K562 (cell line): Measurements from ENCODE around the gene NPPC. TPM values are rescaled to one million over a fixed set of nuclear protein-coding genes. Genes with fewer than 3 reads are reported as not detected.

Experiments
- CREB1 ChIP-seq, 2 experiments: sonication (generic) in 1 of 2; formaldehyde crosslinking in 1 of 2; IDR thresholded peaks; 2 replicates each; pipeline versions ENCODE4 v1.6.1 to v1.8.0; 2012 to 2022; ENCODE audit warnings: inconsistent platforms in 1 of 2, mild to moderate bottlenecking in 1 of 2, missing genetic modification reagents in 1 of 2, moderate library complexity in 1 of 2
- FIP1L1 ChIP-seq: fragments of 200-400 bp; formaldehyde crosslinking; IDR thresholded peaks from 2 replicates; pipeline ENCODE4 v1.6.1; 2018; ENCODE audit warnings: mild to moderate bottlenecking, low read depth, low read length; ENCODE audit not compliant: poor library complexity, severe bottlenecking
- GABPB1 ChIP-seq: sonication (generic); formaldehyde crosslinking; IDR thresholded peaks from 2 replicates; pipeline ENCODE4 v1.8.0; 2022; ENCODE audit warnings: mild to moderate bottlenecking, missing genetic modification reagents
- GTF2F1 ChIP-seq: IDR thresholded peaks from 2 replicates; pipeline ENCODE4 v1.6.1; 2011; ENCODE audit warnings: low read depth, low read length, improper control_type of control experiment
- HCFC1 ChIP-seq: IDR thresholded peaks from 2 replicates; pipeline ENCODE4 v1.6.1; 2012; ENCODE audit warnings: low read depth, low read length, improper control_type of control experiment
- HDAC1 ChIP-seq, 2 experiments: fragments of 450-650 bp; IDR thresholded peaks; 2 replicates each; pipeline ENCODE4 v1.6.1; 2016 to 2017; ENCODE audit warnings: inconsistent platforms in 1 of 2, mild to moderate bottlenecking in 1 of 2, moderate library complexity in 1 of 2
- HDAC2 ChIP-seq: fragments of 450-650 bp; IDR thresholded peaks from 2 replicates; pipeline ENCODE4 v1.6.1; 2016; ENCODE audit warnings: mild to moderate bottlenecking
- KLF10 ChIP-seq: fragments of 250-450 bp; sonication (Bioruptor Pico); IDR thresholded peaks from 2 replicates; pipeline ENCODE4 v1.6.1; 2021; ENCODE audit warnings: matching md5 sums
- NELFE ChIP-seq: IDR thresholded peaks from 2 replicates; pipeline ENCODE4 v1.6.1; 2011; ENCODE audit warnings: mild to moderate bottlenecking; ENCODE audit not compliant: insufficient read depth, insufficient read length
- PHF20 ChIP-seq: fragments of 450-650 bp; IDR thresholded peaks from 2 replicates; pipeline ENCODE4 v1.6.1; 2018; ENCODE audit not compliant: partially characterized antibody
- PML ChIP-seq: IDR thresholded peaks from 2 replicates; pipeline ENCODE4 v1.6.1; 2012; ENCODE audit warnings: low read length, inconsistent platforms
- POLR2B ChIP-seq: fragments of 450-650 bp; IDR thresholded peaks from 2 replicates; pipeline ENCODE4 v1.6.1; 2018; ENCODE audit warnings: low read depth; ENCODE audit not compliant: partially characterized antibody
- POLR2H ChIP-seq: IDR thresholded peaks from 2 replicates; pipeline ENCODE4 v1.6.1; 2016; ENCODE audit warnings: missing genetic modification characterization, low read depth, mild to moderate bottlenecking, control low read depth, missing compliant biosample characterization, moderate library complexity
- RB1 ChIP-seq: fragments of 450-650 bp; IDR thresholded peaks from 2 replicates; pipeline ENCODE4 v1.6.1; 2017; ENCODE audit warnings: low read depth, mild to moderate bottlenecking
- SAP30 ChIP-seq: fragments of 200-600 bp; sonication (generic); IDR thresholded peaks from 2 replicates; pipeline ENCODE4 v1.6.1; 2012; ENCODE audit warnings: borderline replicate concordance, low read depth, mild to moderate bottlenecking, moderate library complexity, low read length, control low read depth, inconsistent platforms; ENCODE audit not compliant: insufficient read depth, poor library complexity, severe bottlenecking
- SIN3B ChIP-seq: fragments of 450-650 bp; IDR thresholded peaks from 2 replicates; pipeline ENCODE4 v1.6.1; 2017; ENCODE audit warnings: low read depth, mild to moderate bottlenecking, moderate library complexity
- TEAD2 ChIP-seq: fragments of 450-650 bp; IDR thresholded peaks from 2 replicates; pipeline ENCODE4 v1.6.1; 2016; ENCODE audit warnings: missing genetic modification characterization, control low read depth, missing compliant biosample characterization
- TOE1 ChIP-seq, 2 experiments: fragments of 450-650 bp in 1 of 2; sonication (generic) in 1 of 2; formaldehyde crosslinking in 1 of 2; IDR thresholded peaks; 2 replicates each; pipeline versions ENCODE4 v1.7.1 to v1.8.0; 2016 to 2022; ENCODE audit warnings: borderline replicate concordance in 2 of 2, mild to moderate bottlenecking in 2 of 2, antibody characterized with exemption in 1 of 2, inconsistent platforms in 1 of 2, low read depth in 1 of 2, missing genetic modification reagents in 1 of 2, moderate library complexity in 1 of 2
- ZNF830 ChIP-seq: fragments of 250-450 bp; sonication (Bioruptor Pico); IDR thresholded peaks from 2 replicates; pipeline ENCODE4 v1.5.0; 2021; ENCODE audit warnings: mild to moderate bottlenecking
- polyA plus RNA-seq, 8 experiments: library from polyadenylated mRNA; depleted of rRNA in 4 of 8; stranded (reverse) in 5 of 8; unstranded in 3 of 8; fragments of >200 nt; fragmentation: Nextera tagmentation in 2 of 8; fragmentation: Illumina TruSeq in 1 of 8; extraction: Ambion mirVana in 2 of 8; extraction: Trizol in 1 of 8; gene quantifications; 2 replicates each; pipeline versions ENCODE4 v1.2.1 to v1.2.3, GENCODE V29; 2011 to 2014; ENCODE audit warnings: inconsistent platforms in 1 of 8, missing spikeins in 1 of 8
- total RNA-seq, 7 experiments: library from RNA; depleted of rRNA in 6 of 7; stranded (reverse); fragments of >200 nt in 6 of 7; fragmentation: Illumina TruSeq in 2 of 7; extraction: Trizol in 2 of 7; gene quantifications; 2 replicates each; pipeline versions ENCODE4 v1.2.1 to v1.2.3, GENCODE V29; 2011 to 2021; ENCODE audit warnings: low replicate concordance in 1 of 7
- TF ChIP-seq, protein P1 (sequence below): IDR thresholded peaks from 2 replicates; pipeline ENCODE4 v1.6.1; 2012; ENCODE audit warnings: low read depth, low read length, improper control_type of control experiment, borderline replicate concordance
- TF ChIP-seq, protein P2 (sequence below): fragments of 450-650 bp; IDR thresholded peaks from 2 replicates; pipeline ENCODE4 v1.6.1; 2017; ENCODE audit warnings: antibody characterized with exemption, mild to moderate bottlenecking

Gene NPPC
- total and polyA plus RNA-seq, 9 of the 15 experiments (the other 6 are each of a cell fraction or from before 2014, with no cell fraction given): not detected

DNA sequence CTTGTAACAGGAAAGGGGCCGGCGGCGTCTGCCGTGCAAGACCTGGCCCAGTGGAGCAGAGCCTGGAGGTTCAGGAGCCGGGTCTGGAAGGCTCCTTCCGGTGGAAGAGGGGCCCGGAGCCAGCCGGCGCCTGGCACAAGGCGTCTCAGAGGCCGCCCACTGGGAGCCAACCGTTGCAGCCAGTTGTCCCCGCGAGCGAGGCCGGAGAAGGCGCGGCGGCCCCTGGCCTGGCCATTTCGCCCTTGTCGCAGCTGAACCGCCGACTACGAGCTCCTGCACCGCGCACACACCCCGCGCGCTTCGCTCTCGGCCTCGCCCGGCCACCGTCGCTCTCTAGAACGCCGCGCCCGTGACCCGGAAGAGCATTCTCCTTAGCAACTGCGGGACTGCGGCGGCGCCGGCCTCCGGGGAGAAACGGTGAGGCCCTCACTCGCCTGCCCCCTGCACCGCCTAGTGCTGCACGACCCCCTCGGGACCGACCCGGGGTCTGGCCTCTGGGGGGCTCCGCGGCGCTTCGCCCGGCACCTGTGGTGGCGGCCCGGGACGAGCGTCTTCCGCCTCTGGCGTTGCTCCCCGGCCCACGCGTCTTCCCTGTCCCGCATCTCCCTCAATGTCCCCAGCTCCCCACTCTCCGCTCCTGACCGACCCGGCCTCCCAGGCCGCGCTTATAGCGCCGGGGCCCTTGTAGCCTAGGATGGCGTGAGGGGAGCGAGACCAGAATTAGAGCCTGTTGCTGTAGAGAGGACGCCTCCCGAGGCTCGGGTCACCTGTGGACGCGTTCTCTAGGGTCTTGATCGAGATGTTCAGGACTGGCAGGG is 35.4 kb upstream of the NPPC start, which contains the start of gene DIS3L2 (continued):
- TF ChIP-seq, protein P1, sequence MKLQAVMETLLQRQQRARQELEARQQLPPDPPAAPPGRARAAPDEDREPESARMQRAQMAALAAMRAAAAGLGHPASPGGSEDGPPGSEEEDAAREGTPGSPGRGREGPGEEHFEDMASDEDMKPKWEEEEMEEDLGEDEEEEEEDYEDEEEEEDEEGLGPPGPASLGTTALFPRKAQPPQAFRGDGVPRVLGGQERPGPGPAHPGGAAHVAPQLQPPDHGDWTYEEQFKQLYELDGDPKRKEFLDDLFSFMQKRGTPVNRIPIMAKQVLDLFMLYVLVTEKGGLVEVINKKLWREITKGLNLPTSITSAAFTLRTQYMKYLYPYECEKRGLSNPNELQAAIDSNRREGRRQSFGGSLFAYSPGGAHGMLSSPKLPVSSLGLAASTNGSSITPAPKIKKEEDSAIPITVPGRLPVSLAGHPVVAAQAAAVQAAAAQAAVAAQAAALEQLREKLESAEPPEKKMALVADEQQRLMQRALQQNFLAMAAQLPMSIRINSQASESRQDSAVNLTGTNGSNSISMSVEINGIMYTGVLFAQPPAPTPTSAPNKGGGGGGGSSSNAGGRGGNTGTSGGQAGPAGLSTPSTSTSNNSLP: no peak
- TF ChIP-seq CREB1 (IDR thresholded peaks at IDR 0.05): peak; percentile 78
- TF ChIP-seq CREB1 (CRISPR knock-in tag; IDR thresholded peaks at IDR 0.05): peak; percentile 75
- TF ChIP-seq GABPB1 (CRISPR knock-in tag): peak; percentile 98
- TF ChIP-seq RB1: peak; percentile 71; the same call in 1 of the 2 replicates
- peak; percentile 19; the same call in 1 of the 2 replicates for TF ChIP-seq PML
- TF ChIP-seq HCFC1: peak; percentile 78
- TF ChIP-seq PHF20: peak; percentile 90
- no peak for TF ChIP-seq POLR2H (tag)
- TF ChIP-seq, protein P2, sequence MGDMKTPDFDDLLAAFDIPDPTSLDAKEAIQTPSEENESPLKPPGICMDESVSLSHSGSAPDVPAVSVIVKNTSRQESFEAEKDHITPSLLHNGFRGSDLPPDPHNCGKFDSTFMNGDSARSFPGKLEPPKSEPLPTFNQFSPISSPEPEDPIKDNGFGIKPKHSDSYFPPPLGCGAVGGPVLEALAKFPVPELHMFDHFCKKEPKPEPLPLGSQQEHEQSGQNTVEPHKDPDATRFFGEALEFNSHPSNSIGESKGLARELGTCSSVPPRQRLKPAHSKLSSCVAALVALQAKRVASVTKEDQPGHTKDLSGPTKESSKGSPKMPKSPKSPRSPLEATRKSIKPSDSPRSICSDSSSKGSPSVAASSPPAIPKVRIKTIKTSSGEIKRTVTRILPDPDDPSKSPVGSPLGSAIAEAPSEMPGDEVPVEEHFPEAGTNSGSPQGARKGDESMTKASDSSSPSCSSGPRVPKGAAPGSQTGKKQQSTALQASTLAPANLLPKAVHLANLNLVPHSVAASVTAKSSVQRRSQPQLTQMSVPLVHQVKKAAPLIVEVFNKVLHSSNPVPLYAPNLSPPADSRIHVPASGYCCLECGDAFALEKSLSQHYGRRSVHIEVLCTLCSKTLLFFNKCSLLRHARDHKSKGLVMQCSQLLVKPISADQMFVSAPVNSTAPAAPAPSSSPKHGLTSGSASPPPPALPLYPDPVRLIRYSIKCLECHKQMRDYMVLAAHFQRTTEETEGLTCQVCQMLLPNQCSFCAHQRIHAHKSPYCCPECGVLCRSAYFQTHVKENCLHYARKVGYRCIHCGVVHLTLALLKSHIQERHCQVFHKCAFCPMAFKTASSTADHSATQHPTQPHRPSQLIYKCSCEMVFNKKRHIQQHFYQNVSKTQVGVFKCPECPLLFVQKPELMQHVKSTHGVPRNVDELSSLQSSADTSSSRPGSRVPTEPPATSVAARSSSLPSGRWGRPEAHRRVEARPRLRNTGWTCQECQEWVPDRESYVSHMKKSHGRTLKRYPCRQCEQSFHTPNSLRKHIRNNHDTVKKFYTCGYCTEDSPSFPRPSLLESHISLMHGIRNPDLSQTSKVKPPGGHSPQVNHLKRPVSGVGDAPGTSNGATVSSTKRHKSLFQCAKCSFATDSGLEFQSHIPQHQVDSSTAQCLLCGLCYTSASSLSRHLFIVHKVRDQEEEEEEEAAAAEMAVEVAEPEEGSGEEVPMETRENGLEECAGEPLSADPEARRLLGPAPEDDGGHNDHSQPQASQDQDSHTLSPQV: peak; percentile 54
- TF ChIP-seq HDAC1 (IDR thresholded peaks at IDR 0.05): peak in 1 of 2 experiments; percentile 83; a peak in 2 of 4 replicates
- 0 out of 2 replicates have a peak, but pooled peaks have one; percentile 16 for TF ChIP-seq GTF2F1
- no peak for TF ChIP-seq TEAD2 (tag)
- TF ChIP-seq TOE1 (IDR thresholded peaks at IDR 0.05; ENCODE audit: borderline replicate concordance): peak; percentile 77; the same call in 1 of the 2 replicates
- no peak for TF ChIP-seq TOE1 (CRISPR knock-in tag; IDR thresholded peaks at IDR 0.05; ENCODE audit: borderline replicate concordance, low read depth)
- TF ChIP-seq FIP1L1: no peak
- no peak for TF ChIP-seq SAP30
- peak; percentile 8 for TF ChIP-seq NELFE
- TF ChIP-seq KLF10 (CRISPR knock-in tag): no peak
- TF ChIP-seq SIN3B: peak; percentile 73
- TF ChIP-seq HDAC2: peak; percentile 29; the same call in 1 of the 2 replicates
- TF ChIP-seq ZNF830 (CRISPR knock-in tag): no peak
- peak; percentile 37 for TF ChIP-seq POLR2B
